Measurements from ENCODE around the gene RASSF5. TPM values are rescaled to one million over a fixed set of nuclear protein-coding genes. Genes with fewer than 3 reads are reported as not detected.
A peak's percentile ranks its signal among the peaks of the same experiment; 100 is the strongest.

Gene RASSF5
- total RNA-seq, 2 experiments from 2014 or later: 153 to 156 TPM

DNA sequence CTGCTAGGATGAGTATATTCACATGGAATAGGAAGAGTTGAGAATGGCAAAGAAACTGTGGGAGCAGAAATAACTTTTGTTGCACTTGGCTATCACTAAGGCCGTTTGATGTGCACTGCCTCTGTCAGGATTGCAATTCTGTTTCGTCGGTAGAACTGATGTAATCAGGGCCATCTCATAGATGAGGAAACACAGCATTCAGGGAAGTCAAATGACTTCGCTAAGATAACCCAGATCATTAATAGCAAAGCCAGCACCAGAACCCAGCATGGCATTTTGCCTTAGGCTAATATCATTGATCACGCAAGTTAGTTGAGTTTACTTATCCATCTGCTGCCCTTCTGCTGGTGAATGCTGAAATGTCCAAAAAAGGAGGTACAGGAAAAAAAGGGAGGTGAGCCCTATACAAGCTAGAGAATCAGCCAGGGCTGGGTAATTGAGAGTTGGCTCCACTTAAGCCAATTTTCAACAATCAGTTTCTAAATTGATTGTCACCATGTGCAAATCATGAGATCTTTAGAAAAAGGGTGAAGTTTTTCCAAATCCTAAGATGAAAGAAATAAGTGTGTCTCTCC lies 7.6 kb downstream of the RASSF5 start:
- peaks cover 2% of the 10 kb centered on the region for H3K4me1 ChIP-seq (ENCODE audit: insufficient read depth, low read length)
- intact Hi-C loops (cut with DNase I, micrococcal nuclease): no loop called here
- no peaks in the 10 kb centered on the region for H3K36me3 Mint-ChIP-seq (ENCODE audit: low read depth)
- ChIA-PET CTCF (interaction anchor here (2.5 kb wide), 1 partner anchor 30 kb away, joined by 8 read pairs; no protein-coding TSS in a partner anchor), POLR2A (no interaction called here)
- no peaks in the 10 kb centered on the region for H3K36me3 ChIP-seq (ENCODE audit: insufficient read depth, low read length)
- H3K27me3 ChIP-seq (ENCODE audit: control insufficient read depth in 1 of 2, insufficient read depth in 2 of 2, low read length in 2 of 2): peaks cover 0 to 5% of the 10 kb centered on the region in 2 experiments
- no peak overlapping the region for H3K4me3 ChIP-seq (ENCODE audit: low read length)
- H3K9me3 ChIP-seq (ENCODE audit: control insufficient read depth in 1 of 2, insufficient read depth in 1 of 2, low read length in 2 of 2): no peaks in the 10 kb centered on the region
- H3K4me3 Mint-ChIP-seq: no peak overlapping the region
- no peak overlapping the region for H3K27ac ChIP-seq (ENCODE audit: low read depth in 1 of 2, low read length in 2 of 2)
- ATAC-seq (ENCODE audit: poor library complexity) (no peak), DNase-seq (peak in 1 of 14 experiments; percentile 28)
- H3K4me1 Mint-ChIP-seq (ENCODE audit: low read depth): no peaks in the 10 kb centered on the region
- H3K9me3 Mint-ChIP-seq: no peaks in the 10 kb centered on the region
- H3K27ac Mint-ChIP-seq: no peak overlapping the region
- peaks cover 4% of the 10 kb centered on the region for H3K27me3 Mint-ChIP-seq
- TF ChIP-seq, protein P1, sequence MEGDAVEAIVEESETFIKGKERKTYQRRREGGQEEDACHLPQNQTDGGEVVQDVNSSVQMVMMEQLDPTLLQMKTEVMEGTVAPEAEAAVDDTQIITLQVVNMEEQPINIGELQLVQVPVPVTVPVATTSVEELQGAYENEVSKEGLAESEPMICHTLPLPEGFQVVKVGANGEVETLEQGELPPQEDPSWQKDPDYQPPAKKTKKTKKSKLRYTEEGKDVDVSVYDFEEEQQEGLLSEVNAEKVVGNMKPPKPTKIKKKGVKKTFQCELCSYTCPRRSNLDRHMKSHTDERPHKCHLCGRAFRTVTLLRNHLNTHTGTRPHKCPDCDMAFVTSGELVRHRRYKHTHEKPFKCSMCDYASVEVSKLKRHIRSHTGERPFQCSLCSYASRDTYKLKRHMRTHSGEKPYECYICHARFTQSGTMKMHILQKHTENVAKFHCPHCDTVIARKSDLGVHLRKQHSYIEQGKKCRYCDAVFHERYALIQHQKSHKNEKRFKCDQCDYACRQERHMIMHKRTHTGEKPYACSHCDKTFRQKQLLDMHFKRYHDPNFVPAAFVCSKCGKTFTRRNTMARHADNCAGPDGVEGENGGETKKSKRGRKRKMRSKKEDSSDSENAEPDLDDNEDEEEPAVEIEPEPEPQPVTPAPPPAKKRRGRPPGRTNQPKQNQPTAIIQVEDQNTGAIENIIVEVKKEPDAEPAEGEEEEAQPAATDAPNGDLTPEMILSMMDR (IDR thresholded peaks at IDR 0.05): no peak

DNA sequence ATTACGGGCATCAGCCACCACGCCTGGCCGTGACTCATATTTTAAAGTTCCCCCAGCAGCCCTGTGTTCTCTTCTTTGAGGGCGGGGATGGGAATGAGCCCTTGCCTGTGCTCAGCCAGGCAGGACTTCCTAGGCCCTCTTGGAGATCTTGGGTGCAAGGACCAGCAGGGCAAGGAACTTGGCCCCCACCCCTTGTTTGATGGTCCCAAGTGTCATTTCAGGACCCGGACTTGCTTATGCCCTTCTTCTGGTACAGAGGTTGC lies 9.3 kb downstream of the RASSF5 start:
- Mint-ChIP-seq H3K4me3 (no peak overlapping the region), H3K4me1 (ENCODE audit: low read depth) (no peaks in the 10 kb centered on the region), H3K27ac (no peak overlapping the region), H3K27me3 (no peaks in the 10 kb centered on the region), H3K36me3 (ENCODE audit: low read depth) (no peaks in the 10 kb centered on the region), H3K9me3 (no peaks in the 10 kb centered on the region)
- H3K9me3 ChIP-seq (ENCODE audit: control insufficient read depth in 1 of 2, insufficient read depth in 1 of 2, low read length in 2 of 2): no peaks in the 10 kb centered on the region
- TF ChIP-seq, protein P1 (IDR thresholded peaks at IDR 0.05): no peak
- intact Hi-C loops (cut with DNase I, micrococcal nuclease): no loop called here
- no peaks in the 10 kb centered on the region for H3K27me3 ChIP-seq (ENCODE audit: control insufficient read depth in 1 of 2, insufficient read depth in 2 of 2, low read length in 2 of 2)
- H3K4me3 ChIP-seq (ENCODE audit: low read length): no peak overlapping the region
- H3K4me1 ChIP-seq (ENCODE audit: insufficient read depth, low read length): peaks cover 2% of the 10 kb centered on the region
- ChIA-PET CTCF (interaction anchor here (1.3 to 2.5 kb wide), 2 partner anchors 27 to 28 kb away, joined by 3 to 8 read pairs; no protein-coding TSS in a partner anchor), POLR2A (no interaction called here)
- ATAC-seq (ENCODE audit: poor library complexity): no peak
- H3K27ac ChIP-seq (ENCODE audit: low read depth in 1 of 2, low read length in 2 of 2): no peak overlapping the region
- H3K36me3 ChIP-seq (ENCODE audit: insufficient read depth, low read length): no peaks in the 10 kb centered on the region
- DNase-seq: peak in 2 of 14 experiments; percentile 39 to 58

DNA sequence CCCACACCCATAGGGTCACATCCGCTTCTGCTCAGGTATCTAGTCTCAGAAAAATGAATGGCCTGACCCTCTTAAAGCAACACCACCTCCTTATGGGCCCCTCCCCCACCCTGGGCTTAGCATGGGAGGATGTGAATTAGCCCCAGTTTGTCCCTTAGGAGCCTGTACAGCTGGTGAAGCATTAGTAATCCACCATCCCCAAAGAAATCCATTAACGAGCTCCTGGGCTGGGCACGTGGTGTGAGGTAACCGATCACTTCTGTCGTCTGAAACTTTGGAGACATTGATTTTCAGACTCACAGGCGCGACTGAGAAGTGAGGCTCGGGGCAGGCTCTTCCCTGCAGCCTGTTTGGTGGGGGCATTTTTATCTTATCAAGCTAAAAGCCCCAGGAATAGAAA lies 10.5 kb downstream of the RASSF5 start:
- no peak overlapping the region for H3K4me3 ChIP-seq (ENCODE audit: low read length)
- DNase-seq (no peak), ATAC-seq (ENCODE audit: poor library complexity) (no peak)
- ChIA-PET CTCF (interaction anchor here (0.6 kb wide), 1 partner anchor 230 kb away, joined by 3 read pairs; no protein-coding TSS in a partner anchor), POLR2A (interaction anchor here (1.4 kb wide), 1 partner anchor 11 kb away, joined by 5 read pairs; the partner anchor contains the start of gene RASSF5)
- no peaks in the 10 kb centered on the region for H3K36me3 ChIP-seq (ENCODE audit: insufficient read depth, low read length)
- intact Hi-C loops (cut with DNase I, micrococcal nuclease): no loop called here
- Mint-ChIP-seq H3K9me3 (no peaks in the 10 kb centered on the region), H3K27ac (no peak overlapping the region), H3K36me3 (ENCODE audit: low read depth) (no peaks in the 10 kb centered on the region), H3K27me3 (no peaks in the 10 kb centered on the region), H3K4me1 (ENCODE audit: low read depth) (no peaks in the 10 kb centered on the region), H3K4me3 (no peak overlapping the region)
- no peak overlapping the region for H3K27ac ChIP-seq (ENCODE audit: low read depth in 1 of 2, low read length in 2 of 2)
- H3K4me1 ChIP-seq (ENCODE audit: insufficient read depth, low read length): peaks cover 2% of the 10 kb centered on the region
- TF ChIP-seq, protein P1 (IDR thresholded peaks at IDR 0.05): no peak
- H3K27me3 ChIP-seq (ENCODE audit: control insufficient read depth in 1 of 2, insufficient read depth in 2 of 2, low read length in 2 of 2): no peaks in the 10 kb centered on the region
- H3K9me3 ChIP-seq (ENCODE audit: control insufficient read depth in 1 of 2, insufficient read depth in 1 of 2, low read length in 2 of 2): no peaks in the 10 kb centered on the region

Data from CD4-positive, alpha-beta T cell (primary cell).